ENCODE data around the gene EEF2.

The EEF2 gene

DNA sequence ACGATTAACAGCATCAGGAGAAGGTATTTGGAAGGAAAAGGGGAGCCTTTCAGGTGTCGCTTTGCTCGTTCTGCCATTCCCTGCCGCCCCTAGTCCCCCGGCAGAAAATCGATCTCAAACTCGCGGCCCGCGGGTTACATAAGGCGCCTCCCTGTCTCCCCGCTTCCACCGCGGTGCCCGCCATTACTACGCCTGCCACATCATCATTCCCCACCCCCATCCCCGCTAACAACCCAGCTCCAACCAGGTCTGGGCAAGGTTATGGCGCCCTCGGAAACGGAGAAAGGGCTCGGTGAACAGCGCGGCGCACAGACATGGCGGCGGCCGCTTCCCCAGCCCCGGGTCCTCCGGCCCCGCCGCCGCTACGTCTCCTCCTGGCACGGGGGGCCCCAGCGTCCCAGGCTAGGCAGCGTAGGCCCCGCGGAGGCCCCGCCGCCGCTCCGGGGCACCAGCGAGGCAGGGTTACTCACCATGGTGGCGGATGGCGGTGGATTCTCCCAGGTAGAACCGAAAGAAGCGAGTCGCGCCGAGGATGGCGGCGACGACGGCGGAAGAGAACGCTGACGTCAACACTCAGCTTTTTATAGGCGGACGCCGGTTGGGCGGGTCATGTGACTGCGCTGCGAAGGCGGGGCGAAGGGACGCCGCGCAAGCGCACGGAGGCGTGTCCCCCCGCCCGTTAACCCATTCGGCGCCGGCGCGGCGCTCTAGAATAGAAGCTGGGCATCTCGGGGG is at the start of gene EEF2:
TSS of gene EEF2 (minus strand) at position 556 of the 735 bp plus-strand sequence. CDS start at position 473, 83 bp downstream.
- no peak for DNase-seq (ENCODE audit: low read depth)

DNA sequence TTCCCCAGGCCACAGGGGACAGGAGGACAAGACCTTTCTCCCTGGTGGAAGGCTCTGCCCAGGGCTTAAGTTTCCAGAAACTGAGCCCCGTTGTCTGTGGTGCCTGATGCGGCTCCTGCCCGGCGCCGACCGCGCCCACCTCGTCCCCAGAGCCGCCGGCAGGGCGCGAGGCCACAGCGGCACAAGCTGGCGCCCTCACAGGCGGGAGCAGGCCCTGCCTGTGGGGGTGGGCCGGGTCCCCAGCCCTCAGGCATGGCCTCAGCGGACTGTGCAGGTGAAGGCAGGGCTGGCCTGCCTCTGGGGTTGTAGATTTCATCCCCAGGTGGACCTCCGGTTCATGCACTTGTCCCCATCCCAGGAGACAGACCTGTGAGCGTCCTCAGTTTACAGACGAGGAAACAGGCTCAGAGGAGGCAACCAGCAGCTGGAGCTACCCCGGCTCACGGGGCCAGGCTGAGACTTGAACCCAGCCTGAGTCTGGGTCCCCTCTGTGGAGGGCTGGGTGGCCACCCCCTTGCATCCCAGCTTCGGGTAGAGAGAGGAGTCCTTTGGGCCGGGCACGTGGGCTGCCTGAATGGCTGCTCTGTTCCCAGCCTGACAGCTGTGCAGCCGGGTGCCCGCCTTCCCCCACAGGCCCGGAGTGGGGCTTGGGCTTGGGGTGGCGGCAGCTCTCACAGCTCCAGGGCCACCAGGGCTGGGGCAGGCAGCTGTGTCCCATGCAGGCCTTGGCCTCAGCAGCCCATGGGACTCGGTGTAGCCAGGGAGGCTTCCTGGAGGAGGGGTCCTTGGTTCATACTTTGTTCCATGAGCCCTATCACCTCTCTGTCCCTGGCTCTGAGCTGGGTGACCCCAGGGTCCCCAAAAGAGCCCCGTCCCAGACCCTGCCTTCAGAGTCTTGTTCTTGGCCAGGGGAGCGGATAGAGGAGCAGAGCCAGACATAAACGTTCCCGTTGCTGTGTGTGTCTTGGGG is 49.1 kb upstream of the EEF2 start:
- no peak for DNase-seq (ENCODE audit: low read depth)

DNA sequence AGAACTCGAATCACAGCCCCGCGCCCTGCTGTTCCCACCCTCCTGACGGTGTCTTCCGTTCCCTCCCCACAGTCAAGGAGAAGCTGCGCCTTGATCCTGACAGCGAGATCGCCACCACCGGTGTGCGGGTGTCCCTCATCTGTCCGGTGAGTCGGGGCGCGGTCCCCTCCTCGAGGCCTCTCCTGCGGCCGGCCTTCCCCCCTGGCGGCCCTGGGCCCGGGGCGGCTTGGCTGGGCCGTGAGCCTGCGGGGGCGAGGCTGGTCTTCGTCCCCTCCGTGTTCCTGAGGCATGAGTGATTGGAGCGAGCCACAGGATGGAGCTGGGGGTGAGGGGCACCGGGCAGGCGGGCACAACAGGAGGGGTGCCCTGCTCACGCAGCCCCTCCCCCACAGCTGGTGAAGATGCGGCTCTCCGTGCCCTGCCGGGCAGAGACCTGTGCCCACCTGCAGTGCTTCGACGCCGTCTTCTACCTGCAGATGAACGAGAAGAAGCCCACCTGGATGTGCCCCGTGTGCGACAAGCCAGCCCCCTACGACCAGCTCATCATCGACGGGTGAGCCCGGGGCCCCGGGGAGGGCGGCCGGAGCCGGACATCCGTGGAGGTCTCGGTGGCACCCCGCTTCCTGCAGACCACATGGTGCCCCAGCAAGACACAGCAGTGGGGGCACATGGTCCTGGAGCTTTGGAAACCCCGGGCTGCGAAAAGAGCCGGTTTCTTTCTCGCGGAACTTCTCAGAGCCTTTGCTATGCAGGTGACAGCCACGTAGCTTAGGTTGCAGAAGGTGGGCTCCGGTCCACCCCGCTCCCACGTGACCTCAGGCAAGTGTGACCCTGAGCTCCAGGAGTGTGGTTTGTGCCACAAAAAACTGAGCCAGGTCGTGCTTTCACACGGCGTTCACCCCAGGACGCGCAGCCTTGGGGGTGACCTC is 48.0 kb upstream of the EEF2 start:
- no peak for DNase-seq (ENCODE audit: low read depth)

DNA sequence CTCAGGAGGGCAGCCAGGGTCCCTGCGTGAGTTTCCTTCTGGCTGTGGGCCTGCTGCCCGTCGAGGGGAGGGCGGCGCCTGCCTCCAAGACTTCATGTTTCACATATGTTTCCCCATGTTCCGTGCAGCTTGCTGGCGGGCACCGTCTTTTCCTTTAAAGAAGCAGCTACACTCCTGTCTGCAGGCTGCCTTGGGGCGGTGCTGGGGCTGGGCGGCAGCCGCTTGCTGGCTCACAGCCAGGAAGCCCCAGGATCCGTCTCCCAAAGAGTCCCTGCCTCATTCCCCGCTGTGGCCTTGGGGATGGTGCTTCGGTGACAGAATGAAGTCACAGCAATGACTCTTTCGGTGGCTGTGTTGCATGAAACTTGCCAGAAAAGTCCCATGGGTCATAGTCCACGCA is 47.2 kb upstream of the EEF2 start:
- DNase-seq (ENCODE audit: low read depth): no peak

DNA sequence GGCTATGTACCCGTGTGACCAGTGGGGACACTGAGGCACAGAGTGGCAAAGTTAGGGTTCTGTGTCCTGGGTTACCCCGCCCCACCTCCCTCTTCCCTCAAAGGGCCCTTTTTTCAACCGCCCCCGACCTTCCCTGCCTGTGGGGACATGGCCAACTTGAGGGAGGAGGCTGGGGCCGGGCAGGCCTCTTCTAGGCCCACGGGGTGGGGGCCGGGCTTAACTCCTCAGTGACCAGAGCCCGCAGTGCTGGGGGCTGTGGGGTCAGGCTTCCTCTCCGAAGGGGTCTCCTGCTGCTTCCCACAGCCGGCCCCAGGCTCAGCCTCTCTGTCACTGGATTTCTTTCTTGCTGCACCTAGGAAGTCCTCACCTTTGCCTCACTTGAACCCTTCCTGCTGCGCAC is 46.2 kb upstream of the EEF2 start:
- DNase-seq (ENCODE audit: low read depth): no peak

DNA sequence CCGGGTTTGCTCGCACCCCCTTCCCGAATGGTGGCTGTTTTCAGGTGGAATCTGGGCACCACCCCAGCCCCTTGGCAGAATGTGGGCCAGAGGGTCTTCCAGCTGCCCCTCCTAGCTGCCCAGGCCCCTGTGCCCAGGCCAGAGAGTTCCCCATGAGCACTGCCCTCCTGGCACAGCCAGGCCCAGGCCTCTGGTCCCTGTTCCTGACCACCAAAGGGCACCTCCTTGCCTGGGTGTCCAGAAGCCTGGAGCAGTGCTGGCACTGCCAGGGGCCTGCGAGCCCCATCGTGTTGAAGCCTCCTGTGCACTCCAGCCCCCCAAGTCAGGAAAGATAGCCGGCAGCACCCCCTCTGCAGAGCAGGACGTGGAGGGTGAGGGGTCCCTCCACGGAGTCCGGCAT is 45.7 kb upstream of the EEF2 start:
- no peak for DNase-seq (ENCODE audit: low read depth)

DNA sequence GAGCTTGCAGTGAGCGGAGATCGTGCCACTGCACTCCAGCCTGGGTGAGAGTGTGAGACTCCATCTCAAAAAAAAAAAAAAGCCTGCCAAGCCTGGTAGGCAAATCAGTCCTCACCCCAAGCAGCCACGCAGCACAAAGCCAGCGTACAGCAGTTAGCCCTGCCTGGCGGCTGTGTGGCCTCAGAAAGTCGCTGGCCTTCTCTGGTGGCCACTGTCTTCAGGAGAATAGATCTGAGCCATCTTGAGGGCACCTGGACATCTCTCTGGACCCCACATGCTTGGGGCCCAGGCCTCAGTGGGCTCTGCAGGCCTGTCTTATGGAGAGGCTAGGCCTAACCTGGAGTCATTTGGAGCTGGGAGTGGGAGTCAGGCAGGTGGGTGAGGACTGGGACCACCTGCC is 45.3 kb upstream of the EEF2 start:
- no peak for DNase-seq (ENCODE audit: low read depth)

DNA sequence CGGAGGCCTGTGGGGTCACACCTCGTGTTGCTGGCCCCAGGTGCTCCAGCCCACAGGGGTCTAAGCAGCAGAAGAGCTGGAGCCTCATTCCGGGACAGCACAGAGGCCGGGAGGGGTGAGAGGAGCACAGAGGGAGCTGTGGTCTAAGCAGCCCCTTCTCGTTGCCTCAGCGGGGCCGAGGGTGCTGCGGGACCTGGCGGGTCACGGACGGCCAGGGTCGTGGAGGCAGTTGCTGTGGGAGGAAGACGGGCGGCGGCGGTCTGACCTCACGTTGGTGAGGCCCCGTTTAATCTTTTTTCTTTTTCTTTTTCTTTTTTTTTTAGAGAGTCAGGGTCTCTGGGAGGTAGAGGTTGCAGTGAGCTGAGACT is 44.0 kb upstream of the EEF2 start:
- DNase-seq (ENCODE audit: low read depth): no peak

DNA sequence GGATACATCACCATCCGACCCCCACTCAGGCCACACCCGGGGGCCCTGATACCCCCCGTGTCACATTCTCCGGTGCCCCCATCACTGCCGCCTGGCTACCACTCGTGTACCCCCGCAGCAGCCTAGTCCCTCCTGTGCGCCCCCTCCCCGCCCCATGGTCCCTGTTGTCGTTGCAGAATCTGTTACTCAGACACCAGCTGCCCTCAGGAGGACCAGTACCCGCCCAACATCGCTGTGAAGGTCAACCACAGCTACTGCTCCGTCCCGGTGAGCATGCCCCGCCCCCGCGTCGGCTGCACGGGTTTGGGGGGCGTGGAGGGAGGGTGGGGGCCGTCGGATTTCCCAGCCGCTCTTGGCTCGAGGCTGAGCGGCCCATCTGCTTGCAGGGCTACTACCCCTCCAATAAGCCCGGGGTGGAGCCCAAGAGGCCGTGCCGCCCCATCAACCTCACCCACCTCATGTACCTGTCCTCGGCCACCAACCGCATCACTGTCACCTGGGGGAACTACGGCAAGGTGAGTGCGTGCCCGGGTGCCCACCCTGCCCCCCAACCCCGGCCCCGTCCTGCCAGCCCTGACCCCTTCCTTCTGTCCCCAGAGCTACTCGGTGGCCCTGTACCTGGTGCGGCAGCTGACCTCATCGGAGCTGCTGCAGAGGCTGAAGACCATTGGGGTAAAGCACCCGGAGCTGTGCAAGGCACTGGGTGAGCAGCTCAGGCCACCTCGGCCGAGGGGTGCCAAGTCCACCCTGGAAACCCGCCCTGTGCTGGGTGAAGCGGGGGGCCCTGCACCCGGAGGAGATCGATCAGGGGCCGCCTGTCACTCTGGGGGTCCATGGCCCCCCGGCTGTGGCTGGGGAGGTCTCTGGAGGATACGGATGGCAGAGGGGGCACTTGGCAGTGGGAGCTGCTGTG is 43.3 kb upstream of the EEF2 start:
- DNase-seq (ENCODE audit: low read depth): no peak

DNA sequence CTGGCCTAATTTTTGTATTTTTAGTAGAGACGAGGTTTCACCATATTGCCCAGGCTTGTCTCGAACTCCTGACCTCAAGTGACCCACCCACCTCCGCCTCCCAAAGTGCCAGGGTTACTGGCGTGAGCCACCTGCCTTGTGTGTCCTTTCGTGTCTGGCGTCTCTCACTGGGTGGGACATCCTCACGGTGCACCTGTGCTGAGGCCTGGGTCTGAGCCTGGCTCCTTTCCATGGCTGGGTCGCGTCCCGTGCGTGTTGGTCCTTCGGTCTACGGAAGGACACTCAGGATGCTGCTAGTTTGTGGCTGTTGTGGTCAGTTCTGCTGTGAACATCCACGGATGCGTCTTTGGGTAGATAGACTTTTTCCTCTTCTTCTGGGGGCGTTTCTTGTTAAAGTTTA is 41.9 kb upstream of the EEF2 start:
- DNase-seq (ENCODE audit: low read depth): no peak

DNA sequence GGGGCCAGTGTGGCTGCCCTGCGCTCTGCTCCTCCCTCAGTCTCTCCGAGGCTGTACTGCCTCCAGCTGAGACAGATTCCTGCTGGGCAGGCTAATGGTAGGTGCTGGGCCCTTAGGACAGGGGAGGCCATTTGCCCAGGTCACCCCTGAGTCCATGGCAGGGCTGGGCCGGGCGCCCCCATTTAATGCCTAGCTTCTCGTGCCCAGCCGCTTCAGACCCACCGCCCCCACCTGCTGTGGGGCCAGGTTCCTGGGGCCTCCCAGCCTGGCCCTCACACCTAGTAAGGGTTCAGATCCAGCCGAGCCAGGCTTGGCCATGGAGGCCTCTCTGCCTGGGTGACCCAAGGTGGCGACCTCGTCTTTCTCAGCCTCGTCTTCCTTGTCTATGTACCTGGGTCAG is 40.1 kb upstream of the EEF2 start:
- no peak for DNase-seq (ENCODE audit: low read depth)

DNA sequence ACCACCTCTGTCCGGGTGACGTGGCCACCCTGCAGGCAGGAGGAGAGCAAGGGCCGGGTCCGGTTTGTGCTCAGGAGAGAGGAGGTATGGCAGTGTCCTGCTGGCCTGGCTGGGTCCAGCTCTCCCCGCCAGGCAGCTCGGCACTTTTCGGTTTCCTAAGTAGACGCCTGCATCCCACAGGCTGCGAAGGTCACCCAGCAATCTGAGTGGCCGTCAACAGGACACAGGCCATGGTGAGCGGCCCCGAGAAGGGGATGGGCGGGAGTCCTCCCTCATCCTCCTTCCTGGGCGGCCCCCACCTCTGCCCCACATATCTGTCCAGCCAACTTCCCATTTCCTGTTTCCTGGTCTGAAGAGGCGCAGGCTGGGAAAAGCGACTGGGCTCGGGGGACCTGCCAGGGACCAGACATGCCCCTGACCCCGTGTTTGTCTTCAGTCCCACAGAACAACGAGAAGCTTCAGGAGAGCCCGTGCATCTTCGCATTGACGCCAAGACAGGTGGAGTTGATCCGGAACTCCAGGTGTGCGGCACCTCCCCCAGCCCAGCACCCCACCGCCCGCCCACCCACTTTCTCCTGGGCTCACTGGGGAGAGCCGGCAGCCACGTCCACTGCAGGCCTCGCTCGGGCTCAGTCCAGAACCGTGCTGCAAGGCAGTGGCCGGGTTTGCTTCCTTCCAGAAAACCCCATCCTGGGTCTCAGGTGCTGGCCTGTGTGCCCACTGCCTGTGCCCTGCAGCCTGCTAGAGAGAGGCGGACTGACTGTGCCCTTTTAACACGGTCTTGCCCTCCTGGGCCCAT is 38.5 kb upstream of the EEF2 start:
- DNase-seq (ENCODE audit: low read depth): no peak

DNA sequence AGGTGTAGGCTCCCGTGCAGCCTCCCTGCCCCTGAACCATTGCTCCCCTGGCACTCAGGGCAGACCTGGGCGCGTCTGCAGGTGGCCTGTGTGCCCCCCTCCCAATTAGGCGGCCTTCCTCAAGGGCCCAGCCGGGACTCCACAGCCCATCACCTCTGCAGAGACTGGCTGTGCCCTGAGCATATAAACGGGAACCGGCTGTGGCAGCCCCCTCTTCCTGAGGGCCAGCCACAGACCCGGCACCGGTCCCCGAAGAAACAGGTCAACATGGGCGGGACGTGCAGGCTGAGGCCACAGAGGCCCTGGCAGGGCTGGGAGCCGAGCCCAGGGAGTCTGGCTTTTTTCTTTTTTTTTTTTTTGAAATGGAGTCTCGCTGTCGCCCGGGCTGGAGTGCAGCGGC is 34.3 kb upstream of the EEF2 start:
- DNase-seq (ENCODE audit: low read depth): no peak

DNA sequence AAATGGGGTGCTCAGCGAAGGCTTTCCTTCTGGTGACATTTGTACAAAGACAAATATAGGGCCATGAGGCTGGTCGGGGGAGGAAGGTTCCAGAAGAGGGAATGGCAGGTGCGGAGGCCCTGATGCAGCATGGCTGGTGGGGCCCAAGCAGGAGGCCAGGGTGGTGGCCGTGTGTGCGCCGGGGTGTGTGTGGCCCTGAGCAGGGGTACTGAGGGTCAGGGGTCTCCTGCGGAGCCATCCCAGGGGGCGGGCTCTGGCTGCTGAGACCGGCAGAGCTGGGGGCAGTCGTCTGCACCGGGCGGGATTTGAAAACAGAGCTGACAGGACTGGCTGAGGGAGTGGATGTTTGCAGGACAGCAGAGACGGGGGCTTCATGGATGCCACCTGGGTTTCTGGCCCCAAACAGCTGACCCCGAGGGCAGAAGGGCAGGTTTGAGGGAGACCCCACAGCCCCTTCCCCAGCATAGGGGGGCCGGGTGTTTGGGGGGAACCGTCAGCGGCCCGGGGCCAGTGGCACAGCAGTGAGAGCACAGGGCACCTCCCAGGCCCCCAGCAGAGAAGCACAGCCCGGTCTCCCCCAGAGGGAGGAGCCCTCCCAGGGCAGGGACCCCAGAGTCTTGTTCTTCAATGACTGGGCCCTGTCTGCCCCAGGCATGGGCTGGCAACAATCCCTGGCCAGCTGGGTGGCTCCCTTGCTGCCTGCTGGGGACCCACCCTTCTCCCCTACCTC is 33.7 kb upstream of the EEF2 start:
- DNase-seq (ENCODE audit: low read depth): no peak

DNA sequence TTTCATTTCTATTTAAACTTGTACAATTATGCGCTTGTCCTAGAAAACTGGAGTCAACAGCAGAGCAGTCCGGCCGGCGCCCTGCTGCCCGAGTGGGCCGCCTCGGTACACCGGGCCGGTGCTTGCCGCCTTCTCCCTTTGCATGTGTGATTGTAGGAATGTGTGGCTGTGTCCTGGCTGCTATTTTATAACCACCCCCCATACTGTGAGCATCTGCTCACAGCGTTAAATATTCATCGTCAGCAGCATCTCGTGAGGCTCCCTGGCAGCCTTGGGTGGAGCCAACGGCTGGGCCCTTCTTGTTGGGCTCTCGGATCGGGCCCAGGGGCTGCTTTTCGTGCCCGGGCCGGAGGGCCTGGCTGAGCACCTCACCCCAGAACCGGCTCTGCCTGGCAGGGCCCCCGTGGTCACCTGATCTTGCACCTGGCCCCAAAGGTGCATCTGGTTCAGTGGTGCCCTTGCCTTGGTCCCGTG is 32.9 kb upstream of the EEF2 start:
- no peak for DNase-seq (ENCODE audit: low read depth)

DNA sequence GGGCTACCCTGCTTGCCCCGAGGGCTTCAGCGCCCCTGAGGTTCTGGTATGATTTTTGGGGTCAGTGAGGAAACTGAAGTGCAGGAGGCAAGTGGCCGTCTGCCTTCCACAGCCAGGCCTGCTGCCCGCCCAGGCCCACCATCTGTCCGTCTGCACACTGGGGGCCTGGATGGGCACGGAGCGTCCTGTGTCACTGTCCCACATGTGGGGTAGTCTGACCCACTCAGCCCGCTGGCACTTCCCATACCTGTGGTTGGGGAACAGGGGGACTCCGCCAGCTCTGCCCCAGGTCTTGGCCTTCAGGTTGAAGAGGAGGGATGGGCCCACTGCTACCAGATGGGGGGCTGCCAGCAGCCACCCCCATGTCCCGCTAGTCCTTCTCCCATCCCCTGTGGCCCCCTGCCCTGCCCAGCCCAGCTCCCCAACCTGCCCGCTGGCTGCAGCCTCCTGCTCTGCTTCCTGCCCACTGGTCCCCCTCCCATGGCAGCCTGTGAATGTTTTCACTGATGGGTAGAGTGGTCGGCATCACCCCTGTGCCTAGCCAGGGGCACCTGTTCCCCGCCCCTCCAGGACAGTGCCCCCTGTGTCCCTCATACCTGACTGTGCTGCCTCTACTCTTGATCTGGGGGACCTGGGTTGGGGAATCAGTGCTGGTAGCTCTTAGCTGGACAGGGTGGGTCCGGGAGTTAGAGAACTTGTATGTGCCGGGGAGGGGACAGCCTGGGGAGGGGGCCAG is 31.8 kb upstream of the EEF2 start:
- DNase-seq (ENCODE audit: low read depth): no peak

DNA sequence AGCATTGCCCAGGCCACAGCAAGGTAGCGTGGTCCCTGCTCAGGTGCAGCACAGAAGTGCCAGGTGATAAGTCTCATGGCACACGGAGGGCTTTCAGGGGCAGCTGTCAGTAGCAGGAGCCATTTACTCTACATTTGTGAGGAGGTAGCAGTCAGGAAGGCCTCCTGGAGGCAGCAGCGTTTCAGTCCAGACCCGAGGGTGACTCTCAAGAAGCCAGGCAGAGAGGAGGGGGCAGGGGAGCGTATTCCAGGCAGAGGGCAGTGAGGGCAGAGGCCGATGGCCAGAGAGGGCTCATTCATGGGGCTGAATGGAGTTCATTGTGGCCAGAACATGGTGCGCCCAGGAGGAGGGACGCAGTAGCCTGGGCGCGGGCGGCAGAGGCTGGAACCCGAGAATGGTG is 31.2 kb upstream of the EEF2 start:
- no peak for DNase-seq (ENCODE audit: low read depth)

DNA sequence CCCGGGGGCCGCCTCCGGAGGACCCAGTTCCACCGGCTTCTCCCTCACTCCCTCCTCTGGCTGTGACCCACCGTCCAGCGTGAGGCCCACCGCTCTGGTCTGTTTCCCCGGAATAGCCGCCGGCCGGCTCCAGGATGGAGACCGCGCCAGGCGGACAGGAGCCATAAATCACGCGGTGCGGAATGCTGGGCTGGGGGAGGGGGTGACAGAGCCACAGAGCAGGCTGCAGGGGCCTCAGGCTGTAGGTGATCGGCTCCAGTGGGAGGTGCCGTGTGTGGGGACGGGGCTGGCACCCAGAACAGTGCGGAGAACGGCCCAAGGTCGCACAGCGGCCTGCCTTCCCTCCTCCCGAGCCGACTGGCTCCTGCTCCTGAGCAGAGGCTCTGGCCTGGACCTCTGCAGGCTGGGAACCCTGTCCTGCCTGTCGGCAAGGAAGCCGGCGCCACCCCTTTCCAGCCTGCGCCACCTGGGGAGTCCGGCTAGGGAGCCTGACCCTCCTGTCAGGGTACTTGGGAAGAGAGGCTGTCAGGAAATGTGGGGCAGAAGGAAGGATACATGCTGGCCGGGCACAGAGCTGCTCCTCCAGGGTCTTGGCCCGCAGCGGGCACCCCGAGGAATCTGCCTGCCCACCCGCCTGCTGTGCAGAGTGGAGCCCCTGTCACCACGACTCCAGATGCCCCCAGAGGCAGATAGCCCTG is 30.6 kb upstream of the EEF2 start:
- DNase-seq (ENCODE audit: low read depth): no peak
